Measurements from ENCODE around the gene SMYD4. TPM values are rescaled to one million over a fixed set of nuclear protein-coding genes. Genes with fewer than 3 reads are reported as not detected.
"Not testable (repeated sequence)": the region's sequence is repeated elsewhere in the genome, so short reads cannot be mapped to it uniquely, and the experiment has no call there.

SMYD4 gene
- 10 to 100 TPM; 11.2 to 20.8 (median 20.7) TPM for polyA plus RNA-seq (ENCODE audit: insufficient read length in 3 of 3)
- long read RNA-seq, donor 1, full-length matches to known transcripts = 2 of 7 reads
- long read RNA-seq, donor 1, partial matches to known transcripts = 5 of 7 reads
- long read RNA-seq, donor 1, other reads (novel, unspliced or antisense) = 0 of 7 reads
- long read RNA-seq, donor 2 = 0 reads
- long read RNA-seq, donor 3 = 0 reads
- long read RNA-seq, donor 4 = 0 reads
- long read RNA-seq, donor 5, full-length matches to known transcripts = 1 of 1 reads
- long read RNA-seq, donor 5, partial matches to known transcripts = 0 of 1 reads
- long read RNA-seq, donor 5, other reads (novel, unspliced or antisense) = 0 of 1 reads
- long read RNA-seq, donor 6, full-length matches to known transcripts = 4 of 4 reads
- long read RNA-seq, donor 6, partial matches to known transcripts = 0 of 4 reads
- long read RNA-seq, donor 6, other reads (novel, unspliced or antisense) = 0 of 4 reads
- long read RNA-seq, donor 7, full-length matches to known transcripts = 1 of 1 reads
- long read RNA-seq, donor 7, partial matches to known transcripts = 0 of 1 reads
- long read RNA-seq, donor 7, other reads (novel, unspliced or antisense) = 0 of 1 reads
- long read RNA-seq, donor 8 = 0 reads
- long read RNA-seq, donor 9, full-length matches to known transcripts = 2 of 2 reads
- long read RNA-seq, donor 9, partial matches to known transcripts = 0 of 2 reads
- long read RNA-seq, donor 9, other reads (novel, unspliced or antisense) = 0 of 2 reads
- long read RNA-seq, donor 10, full-length matches to known transcripts = 3 of 20 reads
- long read RNA-seq, donor 10, partial matches to known transcripts = 17 of 20 reads
- long read RNA-seq, donor 10, other reads (novel, unspliced or antisense) = 0 of 20 reads
- long read RNA-seq, donor 11, full-length matches to known transcripts = 1 of 81 reads
- long read RNA-seq, donor 11, partial matches to known transcripts = 60 of 81 reads
- long read RNA-seq, donor 11, other reads (novel, unspliced or antisense) = 20 of 81 reads
- long read RNA-seq, donor 12, partial matches to known transcripts = 0 of 1 reads
- long read RNA-seq, donor 12, other reads (novel, unspliced or antisense) = 0 of 1 reads
- long read RNA-seq, donor 13 = 0 reads
- long read RNA-seq, donor 14 = 0 reads
- long read RNA-seq, donor 15 = 0 reads
- long read RNA-seq, donor 16, full-length matches to known transcripts = 3 of 3 reads
- long read RNA-seq, donor 16, partial matches to known transcripts = 0 of 3 reads
- long read RNA-seq, donor 16, other reads (novel, unspliced or antisense) = 0 of 3 reads

GRCh38 chr17:1829592-1830257, at the start of gene SMYD4, which contains the start of gene RPA1:
SMYD4 (minus strand) TSS chr17:1829902; CDS start chr17:1827994, 1,908 bp downstream.
RPA1 (plus strand) TSS chr17:1830005; CDS start chr17:1830094, 89 bp downstream.
- peak; percentile 90 for DNase-seq

GRCh38 chr17:1878419-1879121, 48.9 kb upstream of the SMYD4 start:
- DNase-seq = no peak

- no peak for DNase-seq
Observed at GRCh38 chr17:1875597-1875996, 45.9 kb upstream of the SMYD4 start.

GRCh38 chr17:1873418-1873817, 43.7 kb upstream of the SMYD4 start:
- DNase-seq = no peak

GRCh38 chr17:1872976-1873375, 43.3 kb upstream of the SMYD4 start:
- DNase-seq = no peak

GRCh38 chr17:1872254-1872653, 42.6 kb upstream of the SMYD4 start:
- no peak for DNase-seq

- DNase-seq = no peak
Observed at GRCh38 chr17:1871756-1872155, 42.1 kb upstream of the SMYD4 start.

- no peak for DNase-seq
Observed at GRCh38 chr17:1870592-1870991, 40.9 kb upstream of the SMYD4 start.

- no peak for DNase-seq
Observed at GRCh38 chr17:1868090-1868489, 38.4 kb upstream of the SMYD4 start.

- DNase-seq = no peak
Observed at GRCh38 chr17:1867307-1867706, 37.6 kb upstream of the SMYD4 start.

- DNase-seq = no peak
Observed at GRCh38 chr17:1865252-1866037, 35.7 kb upstream of the SMYD4 start.

- no peak for DNase-seq
Observed at GRCh38 chr17:1861391-1862010, 31.8 kb upstream of the SMYD4 start.

GRCh38 chr17:1860978-1861377, 31.3 kb upstream of the SMYD4 start:
- no peak for DNase-seq

GRCh38 chr17:1856462-1856861, 26.8 kb upstream of the SMYD4 start:
- DNase-seq = not testable (repeated sequence)

- DNase-seq = no peak
Observed at GRCh38 chr17:1853698-1854097, 24.0 kb upstream of the SMYD4 start.

GRCh38 chr17:1852327-1852726, 22.6 kb upstream of the SMYD4 start:
- DNase-seq = no peak

- no peak for DNase-seq
Observed at GRCh38 chr17:1847191-1847590, 17.5 kb upstream of the SMYD4 start.

GRCh38 chr17:1843947-1844346, 14.2 kb upstream of the SMYD4 start:
- DNase-seq = no peak

- DNase-seq = no peak
Observed at GRCh38 chr17:1839516-1839915, 9.8 kb upstream of the SMYD4 start.
